Muscle layer of duodenum (tissue), 2 donors: ENCODE results near the gene HTR1D.
"Not testable (repeated sequence)": the region's sequence is repeated elsewhere in the genome, so short reads cannot be mapped to it uniquely, and the experiment has no call there.

Source experiments
- H3K27ac ChIP-seq: one replicate; pipeline ENCODE4 v1.7.0; 2013; ENCODE audit warnings: mild to moderate bottlenecking, low read length
- H3K27me3 ChIP-seq: one replicate; pipeline ENCODE4 v1.7.0; 2013; ENCODE audit warnings: low read depth, mild to moderate bottlenecking, control low read depth, low read length
- H3K36me3 ChIP-seq, 2 donors: one replicate each; pipeline ENCODE4 v1.7.0; 2013; ENCODE audit warnings: low read length in 2 of 2, control low read depth in 1 of 2, mild to moderate bottlenecking in 1 of 2; ENCODE audit not compliant: insufficient read depth in 2 of 2, control insufficient read depth in 1 of 2
- H3K4me1 ChIP-seq, 2 donors: one replicate each; pipeline ENCODE4 v1.7.0; 2013; ENCODE audit warnings: low read length in 2 of 2, mild to moderate bottlenecking in 2 of 2, control low read depth in 1 of 2, moderate library complexity in 1 of 2; ENCODE audit not compliant: insufficient read depth in 2 of 2, control insufficient read depth in 1 of 2
- H3K4me3 ChIP-seq, 2 donors: one replicate each; pipeline ENCODE4 v1.7.0; 2013; ENCODE audit warnings: low read length in 2 of 2, low read depth in 1 of 2, mild to moderate bottlenecking in 1 of 2
- H3K9me3 ChIP-seq, 2 donors: one replicate each; pipeline ENCODE4 v1.7.0; 2013; ENCODE audit warnings: low read length in 2 of 2, control low read depth in 1 of 2, mild to moderate bottlenecking in 1 of 2; ENCODE audit not compliant: control insufficient read depth in 1 of 2
- donor health status: healthy.

The HTR1D gene

DNA sequence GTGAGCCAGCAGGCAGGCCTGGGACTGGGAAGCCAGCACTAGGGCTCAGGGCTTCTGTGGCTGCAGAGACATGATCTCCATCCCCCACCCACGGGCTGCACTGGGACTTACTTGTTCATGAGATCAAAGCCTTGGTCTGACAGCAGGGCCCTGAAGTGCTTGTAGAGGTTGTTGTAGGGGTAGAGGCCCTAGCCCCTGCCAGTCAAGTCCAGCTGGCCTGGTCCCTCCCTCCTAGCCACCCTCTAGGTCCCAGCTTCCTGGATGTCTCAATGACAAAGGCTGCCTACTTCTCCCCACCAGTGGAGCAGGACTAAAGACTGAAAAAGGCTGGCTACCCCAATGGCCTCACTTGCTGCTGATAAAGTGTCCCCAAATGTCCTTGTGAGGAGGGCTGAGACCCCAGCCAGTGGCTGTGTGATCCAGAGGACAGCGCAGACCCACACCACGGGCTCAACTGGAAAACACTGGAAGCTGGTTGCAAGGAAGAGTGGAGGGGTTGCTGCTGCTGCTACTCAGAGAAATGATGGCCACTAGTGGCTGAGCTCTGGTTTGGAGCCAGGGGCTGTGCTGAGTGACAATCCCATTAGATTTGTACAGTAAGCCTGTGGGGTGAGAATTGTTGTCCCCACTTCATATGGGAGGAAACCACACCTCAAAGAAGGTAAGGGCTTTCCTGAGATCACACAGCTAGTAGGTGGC, 1.4 kb downstream of the HTR1D start:
- no peaks in the 10 kb centered on the region for H3K36me3 ChIP-seq
- H3K27ac ChIP-seq = no peak overlapping the region
- no peak overlapping the region for H3K4me3 ChIP-seq
- peaks cover 0 to 10% of the 10 kb centered on the region in 2 donors for H3K4me1 ChIP-seq
- no peaks in the 10 kb centered on the region for H3K9me3 ChIP-seq
- H3K27me3 ChIP-seq = peaks cover 31% of the 10 kb centered on the region

DNA sequence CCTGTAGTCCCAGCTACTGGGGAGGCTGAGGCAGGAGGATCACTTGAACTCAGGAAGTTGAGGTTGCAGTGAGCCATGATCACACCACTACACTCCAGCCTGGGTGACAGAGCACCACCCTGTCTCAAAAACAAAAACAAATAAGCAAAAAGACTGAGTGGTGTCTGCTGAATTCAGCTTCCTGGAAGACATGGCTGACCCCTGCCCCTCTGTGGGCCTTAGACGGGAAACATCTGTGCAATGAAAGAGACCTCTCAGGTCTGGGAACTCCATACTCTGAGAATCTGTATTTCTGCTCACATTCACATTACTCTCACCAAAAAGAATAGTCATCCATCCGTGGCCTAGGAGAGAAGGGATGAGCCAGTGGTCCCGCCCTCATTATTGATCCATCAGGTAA, 2.0 kb downstream of the HTR1D start:
- peaks cover 31% of the 10 kb centered on the region for H3K27me3 ChIP-seq
- no peak overlapping the region for H3K4me3 ChIP-seq
- H3K9me3 ChIP-seq = no peaks in the 10 kb centered on the region
- H3K27ac ChIP-seq = no peak overlapping the region
- H3K36me3 ChIP-seq = no peaks in the 10 kb centered on the region
- peaks cover 0 to 10% of the 10 kb centered on the region in 2 donors for H3K4me1 ChIP-seq

DNA sequence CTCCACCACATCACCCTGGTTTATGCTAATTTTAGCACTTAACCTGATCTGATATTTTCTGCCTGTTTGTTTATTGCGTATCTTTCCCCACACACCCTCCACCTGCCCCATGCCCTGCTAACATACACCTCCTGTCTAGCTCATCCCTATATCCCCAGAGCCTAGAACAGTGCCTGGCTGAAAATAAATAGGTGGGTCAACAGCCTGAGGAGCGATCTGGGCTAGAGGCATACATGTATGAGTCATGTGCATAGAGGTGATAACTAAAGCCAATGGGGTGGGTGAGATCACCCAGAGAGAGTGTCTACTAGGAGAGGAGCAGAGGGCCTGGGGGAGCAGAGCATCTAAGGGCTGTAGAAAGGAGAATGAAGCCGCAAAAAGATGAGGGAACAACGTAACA, 2.7 kb downstream of the HTR1D start:
- Histone ChIP-seq H3K27me3 (peaks cover 31% of the 10 kb centered on the region), H3K27ac (no peak overlapping the region), H3K9me3 (no peaks in the 10 kb centered on the region), H3K4me3 (no peak overlapping the region), H3K4me1 (peaks cover 0 to 10% of the 10 kb centered on the region in 2 donors), H3K36me3 (no peaks in the 10 kb centered on the region)

DNA sequence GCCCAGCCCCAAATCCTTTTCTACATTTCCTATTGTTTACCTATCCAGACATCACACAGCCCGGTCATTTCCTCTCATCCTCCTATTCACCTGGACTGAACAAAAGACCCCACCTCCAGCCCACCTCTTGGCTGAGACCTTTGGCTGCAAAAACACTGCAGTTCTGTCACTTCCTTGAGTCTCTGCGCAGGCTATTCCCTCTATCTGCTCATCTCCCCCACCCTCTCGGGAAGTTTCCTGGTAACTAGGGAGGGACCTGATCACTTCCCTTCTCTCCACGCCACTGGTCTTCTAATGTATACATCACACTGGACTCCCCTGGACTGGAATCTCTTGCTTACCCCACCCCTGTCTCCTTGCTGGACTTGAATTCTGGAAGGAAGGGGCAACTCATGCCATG, 5.3 kb downstream of the HTR1D start:
- no peak overlapping the region for H3K4me3 ChIP-seq
- H3K36me3 ChIP-seq = no peaks in the 10 kb centered on the region
- peaks cover 18% of the 10 kb centered on the region for H3K27me3 ChIP-seq
- no peak overlapping the region for H3K27ac ChIP-seq
- H3K9me3 ChIP-seq = no peaks in the 10 kb centered on the region
- peaks cover 0 to 4% of the 10 kb centered on the region in 2 donors for H3K4me1 ChIP-seq

DNA sequence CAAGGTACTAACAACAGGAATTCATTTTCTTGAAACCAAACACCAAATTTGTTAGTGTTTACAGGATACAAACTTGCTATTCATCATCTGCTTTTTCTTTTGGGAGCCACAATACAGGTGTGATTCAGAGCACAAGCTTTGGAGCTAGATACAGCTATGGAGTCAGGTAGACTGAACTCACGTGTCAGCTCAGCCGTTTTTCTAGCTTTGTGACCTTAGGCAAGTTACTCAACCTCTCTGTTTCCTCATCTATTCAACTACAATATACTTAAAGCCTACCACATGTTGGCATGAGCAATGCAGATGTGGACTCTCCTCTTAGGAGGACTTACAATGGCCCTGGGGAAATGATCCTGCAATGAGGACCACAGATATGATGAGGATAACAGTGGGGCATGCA, 6.3 kb downstream of the HTR1D start:
- peaks cover 10% of the 10 kb centered on the region for H3K27me3 ChIP-seq
- no peaks in the 10 kb centered on the region for H3K9me3 ChIP-seq
- no peaks in the 10 kb centered on the region for H3K36me3 ChIP-seq
- H3K4me1 ChIP-seq = no peaks in the 10 kb centered on the region
- H3K4me3 ChIP-seq = no peak overlapping the region
- no peak overlapping the region for H3K27ac ChIP-seq

DNA sequence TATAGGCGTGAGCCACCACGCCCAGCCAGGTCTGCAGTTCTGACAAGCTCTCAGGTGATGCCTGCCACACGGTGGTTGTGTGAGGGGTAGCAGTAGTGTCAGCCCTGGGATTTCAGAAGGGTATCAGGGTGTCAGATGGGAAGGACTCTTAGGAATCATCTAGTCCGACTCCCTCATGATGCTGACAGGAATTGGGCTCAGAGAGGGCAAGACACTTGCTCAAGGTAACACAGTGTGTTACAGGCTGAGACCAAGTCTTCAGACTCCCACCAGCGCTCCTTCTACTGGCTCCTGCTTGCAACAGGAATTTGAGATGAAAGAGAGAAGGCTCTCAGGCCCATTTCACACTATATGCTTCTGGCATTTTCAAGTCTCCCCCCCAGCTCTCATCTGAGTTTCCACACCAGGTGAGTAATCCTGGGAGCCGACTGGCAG, 6.9 kb downstream of the HTR1D start:
- H3K36me3 ChIP-seq = no peaks in the 10 kb centered on the region
- H3K4me1 ChIP-seq = no peaks in the 10 kb centered on the region
- H3K27ac ChIP-seq = no peak overlapping the region
- H3K9me3 ChIP-seq = no peaks in the 10 kb centered on the region
- peaks cover 6% of the 10 kb centered on the region for H3K27me3 ChIP-seq
- H3K4me3 ChIP-seq = no peak overlapping the region

DNA sequence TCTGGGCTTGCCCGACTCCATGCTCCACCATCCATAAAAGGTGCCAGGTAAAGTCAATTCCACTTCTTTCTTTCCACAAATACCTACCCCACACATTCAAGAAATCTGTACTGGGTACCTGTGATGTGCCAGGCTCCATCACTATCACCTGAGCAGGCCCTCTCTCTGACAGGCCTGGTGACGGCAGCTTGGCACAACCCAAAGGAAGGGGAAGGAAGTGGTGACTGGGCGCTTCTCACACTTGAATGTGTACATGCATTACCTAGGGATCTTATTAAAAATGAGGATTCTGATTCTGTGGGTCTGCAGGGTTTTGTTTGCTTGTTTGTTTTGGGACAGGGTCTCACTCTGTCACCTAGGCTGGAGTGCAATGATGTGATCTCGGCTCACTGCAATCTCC, 7.5 kb downstream of the HTR1D start:
- H3K9me3 ChIP-seq = no peaks in the 10 kb centered on the region
- H3K36me3 ChIP-seq = no peaks in the 10 kb centered on the region
- no peaks in the 10 kb centered on the region for H3K4me1 ChIP-seq
- peaks cover 6% of the 10 kb centered on the region for H3K27me3 ChIP-seq
- no peak overlapping the region for H3K4me3 ChIP-seq
- no peak overlapping the region for H3K27ac ChIP-seq

DNA sequence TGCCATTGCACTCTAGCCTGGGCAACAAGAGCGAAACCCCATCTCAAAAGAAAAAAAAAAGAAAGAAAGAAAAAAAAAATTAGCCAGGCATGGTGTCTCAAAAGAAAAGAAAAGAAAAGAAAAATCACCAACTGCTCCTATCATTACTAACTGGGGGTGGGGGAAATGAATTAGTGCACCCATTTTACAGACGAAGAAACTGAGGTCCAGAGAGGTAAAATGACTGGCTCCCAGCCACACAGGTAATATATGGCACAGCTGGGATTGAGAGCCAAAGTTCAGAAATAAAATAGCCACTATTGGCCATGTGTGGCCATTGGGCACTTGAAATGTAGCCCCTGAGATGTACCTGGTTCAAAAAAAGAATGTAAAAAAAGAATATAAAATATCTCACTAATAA, 8.8 kb downstream of the HTR1D start:
- Histone ChIP-seq H3K27me3 (peaks cover 6% of the 10 kb centered on the region), H3K4me3 (no peak overlapping the region), H3K27ac (no peak overlapping the region), H3K9me3 (no peaks in the 10 kb centered on the region), H3K36me3 (no peaks in the 10 kb centered on the region), H3K4me1 (no peaks in the 10 kb centered on the region)

DNA sequence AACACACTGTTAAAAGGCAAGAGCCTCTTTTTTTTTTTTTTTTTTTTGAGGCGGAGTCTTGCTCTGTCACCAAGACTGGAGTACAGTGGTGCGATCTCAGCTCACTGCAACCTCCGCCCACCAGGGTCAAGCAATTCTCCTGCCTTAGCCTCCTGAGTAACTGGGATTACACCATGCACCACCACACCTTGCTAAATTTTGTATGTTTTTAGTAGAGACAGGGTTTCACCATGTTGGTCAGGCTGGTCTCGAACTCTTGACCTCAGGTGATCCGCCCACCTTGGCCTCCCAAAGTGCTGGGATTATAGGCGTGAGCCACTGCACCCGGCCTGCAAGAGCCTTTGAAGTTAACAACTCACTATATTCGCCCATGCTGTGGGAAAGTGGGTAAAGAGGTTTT, 9.6 kb downstream of the HTR1D start:
- not testable (repeated sequence) for H3K4me3 ChIP-seq, H3K27ac ChIP-seq, H3K36me3 ChIP-seq, H3K9me3 ChIP-seq, H3K27me3 ChIP-seq, H3K4me1 ChIP-seq

DNA sequence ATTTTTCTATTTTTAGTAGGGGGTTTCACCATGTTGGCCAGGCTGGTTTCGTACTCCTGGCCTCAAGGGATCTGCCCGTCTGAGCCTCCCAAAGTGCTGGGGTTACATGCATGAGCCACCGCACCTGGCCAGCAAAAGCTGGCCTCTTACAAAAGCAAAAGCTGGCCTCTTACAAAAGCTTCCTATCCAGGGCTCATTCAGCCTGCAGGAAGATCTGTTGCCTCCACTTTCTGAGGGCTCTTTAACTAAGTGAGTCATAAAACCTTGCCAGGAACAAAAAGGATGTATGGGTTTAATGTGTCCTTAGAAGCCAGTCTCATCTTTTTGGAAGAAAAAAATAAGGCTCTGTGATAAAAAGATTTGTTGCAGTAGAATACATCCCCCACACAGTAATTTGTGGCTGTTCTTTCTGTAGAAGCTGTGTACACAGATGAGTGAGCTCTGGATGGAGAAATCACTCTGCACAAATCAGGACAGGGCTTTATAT, 15.0 kb downstream of the HTR1D start:
- H3K27ac ChIP-seq = no peak overlapping the region
- H3K4me1 ChIP-seq = no peaks in the 10 kb centered on the region

DNA sequence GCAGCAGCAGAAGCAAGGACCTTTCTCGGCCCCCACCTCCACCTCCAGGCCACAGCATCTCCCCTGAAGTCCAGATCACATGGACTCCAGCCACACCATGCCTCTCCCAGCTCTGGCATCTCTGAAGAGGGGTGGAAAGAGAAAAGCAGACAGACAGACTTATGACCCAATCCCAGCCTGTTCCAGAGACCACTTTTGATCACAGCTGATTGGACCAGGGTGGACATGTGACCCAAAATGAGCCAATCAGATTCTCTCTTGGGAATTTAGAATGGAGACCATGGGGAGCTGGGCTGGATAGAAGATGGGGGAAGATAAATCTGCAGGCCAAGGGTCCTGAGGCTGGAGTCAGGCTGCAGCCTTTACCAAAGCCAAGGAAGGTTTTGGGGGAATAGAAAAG, 16.4 kb downstream of the HTR1D start:
- H3K27me3 ChIP-seq = no peaks in the 10 kb centered on the region
- no peaks in the 10 kb centered on the region for H3K36me3 ChIP-seq

More for the DNA sequence above, 15.0 kb downstream of the HTR1D start:
- no peaks in the 10 kb centered on the region for H3K9me3 ChIP-seq
- no peaks in the 10 kb centered on the region for H3K36me3 ChIP-seq
- H3K27me3 ChIP-seq = no peaks in the 10 kb centered on the region
- H3K4me3 ChIP-seq = no peak overlapping the region

DNA sequence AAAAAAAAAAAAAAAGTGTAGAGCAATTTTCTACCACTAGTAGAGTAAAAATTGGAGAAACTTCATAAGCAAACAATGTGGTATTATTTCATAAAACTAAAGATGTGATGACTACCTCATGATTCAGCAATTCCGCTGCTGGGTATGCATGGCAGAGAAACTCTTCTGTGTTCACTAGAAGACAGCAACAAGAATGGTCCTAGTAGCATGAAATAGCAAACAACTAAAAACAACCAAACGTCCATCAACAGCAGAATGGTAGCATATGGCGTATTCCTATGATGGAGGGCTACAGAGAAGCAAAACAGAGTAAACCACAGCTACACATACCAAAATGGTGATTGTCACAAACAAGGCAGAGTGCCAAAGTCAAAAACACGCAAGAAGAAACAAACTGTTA, 18.9 kb downstream of the HTR1D start:
- no peaks in the 10 kb centered on the region for H3K9me3 ChIP-seq
- H3K36me3 ChIP-seq = peaks cover 0 to 6% of the 10 kb centered on the region in 2 donors
- H3K27ac ChIP-seq = no peak overlapping the region
- H3K27me3 ChIP-seq = no peaks in the 10 kb centered on the region
- H3K4me1 ChIP-seq = no peaks in the 10 kb centered on the region
- H3K4me3 ChIP-seq = no peak overlapping the region

More for the DNA sequence above, 16.4 kb downstream of the HTR1D start:
- Histone ChIP-seq H3K9me3 (no peaks in the 10 kb centered on the region), H3K4me1 (no peaks in the 10 kb centered on the region), H3K4me3 (no peak overlapping the region), H3K27ac (no peak overlapping the region)
